ENCODE measurements around the gene ADAMTS10. TPM values are rescaled to one million over a fixed set of nuclear protein-coding genes. Genes with fewer than 3 reads are reported as not detected.

Gene ADAMTS10
- total RNA-seq, 1 experiment from 2014 or later, result 26.5 TPM

GRCh38 chr19:8578642-8579265, 31.8 kb downstream of the ADAMTS10 start:
- Histone ChIP-seq H3K14ac (ENCODE audit: insufficient read depth, low read length) (no peak overlapping the region), H3K23me2 (ENCODE audit: insufficient read length, low read depth, low read length, poor library complexity, severe bottlenecking) (no peaks in the 10 kb centered on the region), H3K27ac (ENCODE audit: insufficient read length, low read depth, low read length) (no peak overlapping the region), H2BK12ac (ENCODE audit: insufficient read length, low read depth, low read length) (no peak overlapping the region), H3K4me2 (ENCODE audit: insufficient read depth, insufficient read length, low read length) (no peak overlapping the region), H3K79me1 (ENCODE audit: insufficient read depth, low read depth, low read length, poor library complexity, severe bottlenecking) (no peaks in the 10 kb centered on the region), H3K9ac (ENCODE audit: extremely low read depth, insufficient read length, low read length) (no peak overlapping the region), H3K9me3 (ENCODE audit: control insufficient read depth, low read depth, low read length) (no peaks in the 10 kb centered on the region), H3K79me2 (ENCODE audit: insufficient read depth, low read length) (no peaks in the 10 kb centered on the region), H4K91ac (ENCODE audit: insufficient read length, low read depth, low read length) (no peak overlapping the region), H3K56ac (ENCODE audit: insufficient read length, low read depth, low read length) (no peak overlapping the region), H4K8ac (replicated peaks; ENCODE audit: insufficient read length, low read depth, low read length) (no peak overlapping the region), H2AFZ (ENCODE audit: low read length) (no peak overlapping the region), H2BK20ac (ENCODE audit: low read depth, low read length, poor library complexity, severe bottlenecking) (no peak overlapping the region), H3K23ac (ENCODE audit: insufficient read length, low read depth, low read length) (no peak overlapping the region), H2BK15ac (ENCODE audit: low read depth, low read length) (no peak overlapping the region), H3T11ph (ENCODE audit: low read length) (no peak overlapping the region), H4K5ac (ENCODE audit: insufficient read length, low read depth, low read length) (no peak overlapping the region), H4K20me1 (ENCODE audit: control insufficient read depth, insufficient read depth, insufficient read length) (no peaks in the 10 kb centered on the region), H2AK5ac (ENCODE audit: insufficient read length, low read length) (no peak overlapping the region), H3K18ac (ENCODE audit: insufficient read length, low read depth, low read length) (no peak overlapping the region), H3K4ac (ENCODE audit: low read depth, low read length) (no peak overlapping the region), H2BK5ac (ENCODE audit: insufficient read length, low read length) (no peak overlapping the region), H3K27me3 (ENCODE audit: insufficient read depth, low read length) (no peaks in the 10 kb centered on the region), H2BK120ac (ENCODE audit: low read depth, low read length, poor library complexity, severe bottlenecking) (no peak overlapping the region), H3K4me1 (ENCODE audit: insufficient read depth, low read length) (no peaks in the 10 kb centered on the region; the same call in 1 of the 2 replicates)
- Mint-ChIP-seq H3K4me3 (peak overlapping the region in 1 of 2 experiments; percentile 39; a peak in 1 of 5 replicates), H3K36me3 (ENCODE audit: insufficient read depth in 1 of 3, low read depth in 3 of 3) (no peaks in the 10 kb centered on the region), H3K9me3 (no peaks in the 10 kb centered on the region; a peak in 1 of 5 replicates), H3K27me3 (ENCODE audit: low read depth) (peaks cover 15% of the 10 kb centered on the region), H3K4me1 (peaks cover 19 to 28% of the 10 kb centered on the region in 2 experiments), H3K27ac (no peak overlapping the region; a peak in 1 of 7 replicates)
- TF ChIP-seq, protein P1, sequence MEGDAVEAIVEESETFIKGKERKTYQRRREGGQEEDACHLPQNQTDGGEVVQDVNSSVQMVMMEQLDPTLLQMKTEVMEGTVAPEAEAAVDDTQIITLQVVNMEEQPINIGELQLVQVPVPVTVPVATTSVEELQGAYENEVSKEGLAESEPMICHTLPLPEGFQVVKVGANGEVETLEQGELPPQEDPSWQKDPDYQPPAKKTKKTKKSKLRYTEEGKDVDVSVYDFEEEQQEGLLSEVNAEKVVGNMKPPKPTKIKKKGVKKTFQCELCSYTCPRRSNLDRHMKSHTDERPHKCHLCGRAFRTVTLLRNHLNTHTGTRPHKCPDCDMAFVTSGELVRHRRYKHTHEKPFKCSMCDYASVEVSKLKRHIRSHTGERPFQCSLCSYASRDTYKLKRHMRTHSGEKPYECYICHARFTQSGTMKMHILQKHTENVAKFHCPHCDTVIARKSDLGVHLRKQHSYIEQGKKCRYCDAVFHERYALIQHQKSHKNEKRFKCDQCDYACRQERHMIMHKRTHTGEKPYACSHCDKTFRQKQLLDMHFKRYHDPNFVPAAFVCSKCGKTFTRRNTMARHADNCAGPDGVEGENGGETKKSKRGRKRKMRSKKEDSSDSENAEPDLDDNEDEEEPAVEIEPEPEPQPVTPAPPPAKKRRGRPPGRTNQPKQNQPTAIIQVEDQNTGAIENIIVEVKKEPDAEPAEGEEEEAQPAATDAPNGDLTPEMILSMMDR (conservative IDR thresholded peaks at IDR 0.05), result peak; percentile 94
- peak; percentile 80 for DNase-seq
- no CpG with 5 or more reads among the region's 17 CpGs for WGBS (ENCODE audit: extremely low coverage, insufficient read length, low lambda C conversion rate)

Data from H9 (cell line).